M059J (cell line): ENCODE measurements around the gene PAXIP1. TPM values are rescaled to one million over a fixed set of nuclear protein-coding genes. Genes with fewer than 3 reads are reported as not detected.
"Not testable (repeated sequence)": the region's sequence is repeated elsewhere in the genome, so short reads cannot be mapped to it uniquely, and the experiment has no call there.

Source experiments
- DNase-seq: peaks from one replicate; pipeline ENCODE4 v3.0.0-alpha.2; 2012; ENCODE audit warnings: low read depth
- total RNA-seq: library from RNA; depleted of rRNA; stranded (reverse); fragments of >200 nt; shearing (Covaris generic); gene quantifications from 2 replicates; pipeline ENCODE4 v1.2.3, GENCODE V29; 2014

PAXIP1 gene
- total RNA-seq, 1 experiment from 2014 or later = 16.6 TPM

- no peak for DNase-seq
These were observed 56.8 kb downstream of the PAXIP1 start for GRCh38 chr7:154946166-154946565.

GRCh38 chr7:154943906-154944305 is 59.0 kb downstream of the PAXIP1 start:
- no peak for DNase-seq

GRCh38 chr7:154942691-154943090 is 60.2 kb downstream of the PAXIP1 start:
- no peak for DNase-seq

- no peak for DNase-seq
These were observed 65.1 kb downstream of the PAXIP1 start for GRCh38 chr7:154937837-154938236.

GRCh38 chr7:154934353-154934952 is 68.5 kb downstream of the PAXIP1 start:
- DNase-seq = not testable (repeated sequence)

- peak; percentile 6 for DNase-seq
These were observed 71.0 kb downstream of the PAXIP1 start for GRCh38 chr7:154931906-154932305.

GRCh38 chr7:154929006-154929726 is 73.8 kb downstream of the PAXIP1 start:
- DNase-seq = no peak

GRCh38 chr7:154928136-154929005 is 74.6 kb downstream of the PAXIP1 start:
- DNase-seq = peak; percentile 95

- DNase-seq = peak; percentile 82
These were observed 75.2 kb downstream of the PAXIP1 start for GRCh38 chr7:154927624-154928125.

- not testable (repeated sequence) for DNase-seq
These were observed 80.5 kb downstream of the PAXIP1 start for GRCh38 chr7:154922472-154922871.

GRCh38 chr7:154919344-154920225 is 83.3 kb downstream of the PAXIP1 start:
- DNase-seq = no peak

GRCh38 chr7:154918741-154919140 is 84.2 kb downstream of the PAXIP1 start:
- no peak for DNase-seq

GRCh38 chr7:154918266-154918665 is 84.7 kb downstream of the PAXIP1 start:
- no peak for DNase-seq

- DNase-seq = no peak
These were observed 85.1 kb downstream of the PAXIP1 start for GRCh38 chr7:154917808-154918160.

GRCh38 chr7:154916856-154917807 is 85.8 kb downstream of the PAXIP1 start:
- DNase-seq = no peak

- DNase-seq = no peak
These were observed 86.5 kb downstream of the PAXIP1 start for GRCh38 chr7:154916381-154916780.

- no peak for DNase-seq
These were observed 87.3 kb downstream of the PAXIP1 start for GRCh38 chr7:154915600-154915999.

GRCh38 chr7:154914996-154915380 is 87.9 kb downstream of the PAXIP1 start:
- no peak for DNase-seq

GRCh38 chr7:154914308-154914995 is 88.5 kb downstream of the PAXIP1 start:
- DNase-seq = no peak
